GM19397 (cell line): ENCODE results near the gene PAGE2.
"Not testable (repeated sequence)": the region's sequence is repeated elsewhere in the genome, so short reads cannot be mapped to it uniquely, and the experiment has no call there.

ENCODE experiments used
- ATAC-seq: cut with Tn5 transposase; IDR thresholded peaks from one replicate; pipeline ENCODE4 v1.9.1; 2021; ENCODE audit warnings: mild to moderate bottlenecking, moderate library complexity; ENCODE audit not compliant: unreplicated experiment

PAGE2 gene, protein sequence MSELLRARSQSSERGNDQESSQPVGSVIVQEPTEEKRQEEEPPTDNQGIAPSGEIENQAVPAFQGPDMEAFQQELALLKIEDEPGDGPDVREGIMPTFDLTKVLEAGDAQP

GRCh38 chrX:55088795-55089489 lies at the start of gene PAGE2:
TSS of gene PAGE2 (plus strand) at chrX:55089018. CDS start at chrX:55090021, 1,003 bp downstream.
- no peak for ATAC-seq

- no peak for ATAC-seq
These were observed 49.3 kb upstream of the PAGE2 start for GRCh38 chrX:55039471-55039870.

GRCh38 chrX:55041514-55041913 lies 47.3 kb upstream of the PAGE2 start:
- ATAC-seq, result no peak

DNA sequence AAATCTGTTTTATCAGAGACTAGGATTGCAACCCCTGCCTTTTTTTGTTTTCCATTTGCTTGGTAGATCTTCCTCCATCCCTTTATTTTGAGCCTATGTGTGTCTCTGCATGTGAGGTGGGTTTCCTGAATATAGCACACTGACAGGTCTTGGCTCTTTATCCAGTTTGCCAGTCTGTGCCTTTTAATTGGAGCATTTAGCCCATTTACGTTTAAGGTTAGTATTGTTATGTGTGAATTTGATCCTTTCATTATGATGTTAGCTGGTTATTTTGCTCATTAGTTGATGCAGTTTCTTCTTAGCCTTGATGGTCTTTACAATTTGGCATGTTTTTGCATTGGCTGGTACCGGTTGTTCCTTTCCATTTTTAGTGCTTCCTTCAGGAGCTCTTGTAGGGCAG lies 38.2 kb upstream of the PAGE2 start:
- ATAC-seq, result not testable (repeated sequence)

- no peak for ATAC-seq
These were observed 31.8 kb upstream of the PAGE2 start for GRCh38 chrX:55056820-55057674.

DNA sequence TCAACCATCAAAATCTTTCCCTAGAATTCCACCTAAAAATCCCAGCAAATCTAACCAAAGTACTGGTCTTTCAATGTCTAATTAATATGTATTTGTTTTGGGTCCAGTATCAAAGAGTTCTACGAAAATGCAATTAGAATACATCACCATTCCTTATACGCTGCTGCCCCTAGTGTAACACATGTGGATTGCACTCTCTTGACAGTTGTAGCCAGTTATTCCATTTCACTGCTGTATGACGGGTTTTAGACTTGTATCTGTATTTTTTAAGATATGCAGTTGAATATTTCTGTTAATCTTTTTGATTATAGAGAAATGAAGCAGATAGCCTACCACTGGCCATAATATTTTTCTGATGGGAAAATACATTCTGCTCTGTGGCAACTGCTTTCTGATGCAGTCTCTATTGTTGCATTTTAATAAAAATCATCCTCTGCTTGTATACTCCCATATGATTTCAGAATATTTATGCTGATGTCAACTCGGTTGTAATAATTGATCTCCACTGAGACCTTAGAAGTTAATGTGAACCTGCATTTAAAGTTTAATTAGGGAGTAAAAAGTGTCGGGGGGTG lies 31.1 kb upstream of the PAGE2 start:
- no peak for ATAC-seq

DNA sequence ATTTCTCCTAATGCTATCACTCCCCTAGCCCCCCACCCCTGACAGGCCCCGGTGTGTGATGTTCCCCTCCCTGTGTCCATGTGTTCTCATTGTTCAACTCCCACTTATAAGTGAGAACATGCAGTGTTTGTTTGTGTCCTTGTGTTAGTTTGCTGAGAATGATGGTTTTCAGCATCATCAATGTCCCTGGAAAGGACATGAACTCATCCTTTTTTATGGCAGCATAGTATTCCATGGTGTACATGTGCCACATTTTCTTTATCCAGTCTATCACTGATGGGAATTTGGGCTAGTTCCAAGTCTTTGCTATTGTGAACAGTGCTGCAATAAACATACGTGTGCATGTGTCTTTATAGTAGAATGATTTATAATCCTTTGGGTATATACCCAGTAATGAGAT lies 21.6 kb upstream of the PAGE2 start:
- not testable (repeated sequence) for ATAC-seq

DNA sequence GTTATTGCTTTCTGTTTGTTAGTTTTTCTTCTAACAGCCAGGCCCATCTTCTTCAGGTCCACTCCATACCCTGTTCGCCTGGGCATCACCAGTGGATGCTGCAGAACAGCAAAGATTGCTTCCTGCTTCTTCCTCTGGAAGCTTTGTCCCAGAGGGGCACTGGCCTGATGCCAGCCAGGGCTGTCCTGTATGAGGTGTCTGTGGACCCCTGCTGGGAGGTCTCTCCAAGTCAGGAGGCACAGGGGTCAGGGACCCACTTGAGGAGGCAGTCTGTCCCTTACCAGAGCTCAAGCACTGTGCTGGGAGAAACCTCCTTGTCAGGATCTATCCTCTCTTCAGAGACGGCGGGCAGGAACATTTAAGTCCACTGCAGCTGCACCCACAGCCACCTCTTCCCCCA lies 16.5 kb upstream of the PAGE2 start:
- no peak for ATAC-seq

DNA sequence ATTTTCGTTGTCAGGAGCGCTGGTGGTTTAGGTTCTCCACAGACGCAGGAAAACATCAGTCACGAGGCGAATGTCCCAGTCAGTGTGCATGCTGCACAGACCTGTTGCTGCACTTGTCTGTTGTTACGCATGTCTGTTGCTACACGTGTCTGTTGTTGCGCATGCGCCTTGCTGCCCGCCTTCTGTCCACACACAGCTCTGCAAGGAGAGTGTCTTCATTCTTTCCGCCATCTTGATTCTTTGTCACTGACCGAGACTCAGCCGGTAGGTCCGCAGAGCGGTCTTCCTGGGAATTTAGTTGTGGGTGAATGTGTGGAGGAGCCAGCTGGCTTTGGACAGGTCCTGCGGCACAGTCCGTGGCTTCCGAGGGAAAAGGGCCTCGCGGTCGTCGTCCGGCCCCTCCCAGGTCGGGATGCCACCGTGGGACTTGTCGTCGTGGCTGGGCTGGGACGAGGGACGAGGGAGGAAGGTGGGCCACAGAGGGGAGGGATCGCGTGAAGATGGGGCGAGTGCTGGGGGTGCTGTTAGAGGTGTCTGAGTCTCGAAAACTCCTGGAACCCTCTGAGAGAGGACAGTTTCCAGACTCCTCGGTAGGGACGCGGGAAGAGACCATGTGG lies 13.9 kb upstream of the PAGE2 start, which contains the start of gene PAGE2B:
Gene PAGE2B, plus strand, starts transcription at position 180 of the 617 bp plus-strand sequence. CDS start 1,012 bp downstream, outside the sequence.
- no peak for ATAC-seq

GRCh38 chrX:55098691-55099090 lies 9.9 kb downstream of the PAGE2 start:
- ATAC-seq, result no peak

GRCh38 chrX:55099162-55099561 lies 10.3 kb downstream of the PAGE2 start:
- ATAC-seq, result no peak

DNA sequence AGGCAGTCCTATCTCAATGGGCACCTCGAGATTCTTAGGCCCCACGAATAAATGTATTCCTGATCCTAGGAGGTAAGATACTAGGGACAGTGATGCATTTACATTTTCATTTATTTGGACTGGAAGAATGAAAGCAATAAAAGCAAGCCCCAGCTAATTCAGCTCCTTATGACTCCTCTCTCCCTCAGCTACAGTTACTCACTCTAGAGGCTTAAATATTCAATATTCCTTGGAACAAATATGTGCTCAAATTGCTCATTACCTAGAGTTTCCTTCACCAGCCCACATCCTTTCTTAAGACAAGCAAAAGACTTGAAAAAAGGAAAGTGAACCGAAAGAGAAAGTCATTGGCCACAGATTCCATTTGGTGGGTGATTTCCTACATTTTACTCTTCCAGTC lies 13.9 kb downstream of the PAGE2 start:
- ATAC-seq, result no peak

DNA sequence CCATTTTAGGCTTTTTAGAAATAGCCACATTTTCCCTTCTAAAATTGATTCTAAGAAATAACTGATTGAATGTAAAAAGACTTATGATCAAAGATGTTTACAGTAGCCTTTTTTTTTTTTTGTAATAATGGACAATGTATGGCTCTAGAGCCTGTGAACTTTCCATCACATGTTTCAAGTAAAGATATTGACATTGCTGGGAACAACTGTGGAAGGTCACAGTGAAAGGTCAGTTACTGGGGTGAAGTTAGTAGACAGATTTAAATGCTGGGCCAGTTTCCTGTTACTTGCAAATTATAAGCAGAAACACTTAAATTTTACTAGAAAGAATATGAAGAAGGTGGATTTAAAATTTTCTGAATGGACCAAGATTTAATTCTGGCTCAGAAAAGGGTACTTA lies 18.4 kb downstream of the PAGE2 start:
- ATAC-seq, result no peak

DNA sequence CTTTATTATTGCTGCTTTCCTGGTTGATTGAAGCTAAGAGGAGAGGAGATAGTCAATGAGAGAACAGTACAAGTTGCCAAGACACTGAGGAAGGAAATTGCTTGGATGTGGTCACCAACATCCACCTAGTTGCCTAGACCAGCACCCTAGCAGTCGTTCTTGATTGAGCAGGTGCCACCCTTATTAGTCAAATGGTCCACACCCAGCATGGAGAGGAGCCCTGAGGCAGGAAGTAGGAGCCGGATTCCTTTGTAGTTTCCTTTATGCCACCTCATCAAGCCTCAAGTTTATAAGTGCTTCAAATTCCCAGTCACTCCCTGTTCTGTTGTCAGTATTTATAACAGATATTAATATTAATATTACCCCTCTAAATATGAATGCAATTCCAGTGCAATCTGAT lies 19.1 kb downstream of the PAGE2 start:
- ATAC-seq, result no peak

DNA sequence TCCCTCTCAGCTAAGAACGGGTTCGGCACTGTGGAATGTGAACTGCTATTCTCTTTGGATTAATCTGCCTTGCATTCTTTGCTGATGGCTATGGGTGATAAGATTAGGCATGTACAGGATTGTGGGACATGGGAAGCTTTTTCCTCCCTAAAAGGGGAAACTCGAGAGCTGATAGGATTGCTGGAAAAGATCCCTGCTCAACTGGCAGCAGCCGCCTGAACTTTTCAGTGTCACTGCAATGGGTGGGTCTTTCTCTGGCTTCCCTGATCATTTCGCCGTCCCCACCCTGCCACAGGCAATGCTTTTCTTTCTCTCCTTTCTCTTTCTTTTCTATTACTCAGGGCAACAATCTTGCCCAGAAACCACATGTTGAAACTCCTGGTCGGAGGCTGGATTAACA lies 20.5 kb downstream of the PAGE2 start:
- ATAC-seq, result no peak

DNA sequence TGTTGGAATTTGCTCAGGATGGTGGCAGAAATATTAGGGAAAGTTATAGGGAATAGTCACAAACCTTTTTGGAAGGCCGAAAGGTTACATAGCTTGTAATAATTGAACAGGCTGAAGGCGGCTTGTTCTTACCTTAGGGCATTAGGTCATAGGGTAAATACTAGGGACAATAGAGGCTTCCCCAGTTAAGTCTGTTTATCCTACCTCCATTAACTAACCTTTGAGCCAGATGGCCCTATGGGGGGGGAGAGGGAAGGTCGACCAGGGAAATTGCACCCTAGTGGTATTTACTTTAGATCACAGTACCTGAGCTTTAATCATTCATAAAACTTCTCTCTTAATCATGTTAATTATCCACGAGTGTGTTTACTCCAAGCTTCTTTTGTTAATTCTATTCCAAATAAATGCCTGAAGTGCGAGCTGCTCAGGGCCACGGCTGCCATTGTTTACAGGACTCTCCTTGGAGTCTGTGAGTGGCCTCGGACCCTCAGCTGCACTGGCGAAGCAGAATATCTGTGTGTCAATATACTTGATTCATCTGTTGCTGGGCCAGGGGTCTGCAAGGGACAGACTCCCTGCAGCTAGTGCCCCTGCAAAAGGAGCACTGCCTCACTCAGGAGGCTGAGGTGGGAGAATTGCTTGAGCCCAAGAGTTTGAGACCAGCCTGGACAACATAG lies 22.9 kb downstream of the PAGE2 start:
- no peak for ATAC-seq

- ATAC-seq, result not testable (repeated sequence)
These were observed 27.8 kb downstream of the PAGE2 start for GRCh38 chrX:55116589-55116988.

DNA sequence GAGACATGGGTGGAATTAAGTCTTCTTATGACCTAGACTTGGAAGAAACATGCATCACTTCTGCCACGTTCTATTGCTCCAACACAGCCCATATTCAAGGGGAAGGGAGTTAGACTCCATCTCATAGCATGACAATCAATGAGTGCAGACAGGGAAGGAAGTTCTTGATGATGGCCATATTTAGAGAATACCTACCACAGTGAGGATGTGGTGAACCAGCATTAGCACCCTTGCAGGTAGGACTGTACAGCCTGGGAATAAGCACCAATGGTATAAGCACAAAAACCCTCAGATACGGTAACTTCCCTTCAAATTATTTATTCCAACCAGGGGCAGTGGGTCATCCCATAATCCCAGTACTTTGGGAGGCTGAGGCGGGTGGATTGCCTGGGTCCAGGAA lies 29.8 kb downstream of the PAGE2 start:
- ATAC-seq, result no peak

GRCh38 chrX:55119271-55119670 lies 30.5 kb downstream of the PAGE2 start:
- ATAC-seq, result no peak

DNA sequence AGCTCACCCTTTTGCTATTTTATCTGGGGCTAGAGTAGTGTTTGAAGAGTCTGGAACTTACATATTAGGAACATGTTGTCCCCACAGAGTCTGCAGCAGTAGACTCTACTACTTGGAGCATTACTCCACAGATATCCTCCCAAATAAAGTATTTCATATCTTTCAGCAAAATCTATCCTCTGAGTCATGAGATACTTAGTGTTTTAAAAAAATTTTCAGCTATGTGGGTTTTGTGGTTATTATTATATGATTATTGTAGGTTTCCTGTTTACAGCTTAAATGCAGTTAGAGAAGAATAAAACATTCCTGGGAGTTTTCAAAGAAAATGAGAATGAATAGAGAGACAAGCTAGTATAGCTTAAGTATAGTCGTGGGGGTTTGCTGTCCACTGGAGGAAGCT lies 30.9 kb downstream of the PAGE2 start:
- ATAC-seq, result no peak
